ENCODE measurements around the gene SPRYD4.
A peak's percentile ranks its signal among the peaks of the same experiment; 100 is the strongest.

Gene SPRYD4

GRCh38 chr12:56457817-56458216 is 10.6 kb upstream of the SPRYD4 start:
- no peaks in the 10 kb centered on the region for H3K36me3 Mint-ChIP-seq (ENCODE audit: low read depth)
- no peaks in the 10 kb centered on the region for H3K9me3 Mint-ChIP-seq
- H3K27me3 Mint-ChIP-seq, result no peaks in the 10 kb centered on the region
- H3K4me3 Mint-ChIP-seq, result no peak overlapping the region
- no peak overlapping the region for H3K27ac Mint-ChIP-seq
- no peaks in the 10 kb centered on the region for H3K4me1 Mint-ChIP-seq (ENCODE audit: low read depth)

- Mint-ChIP-seq H3K4me1 (ENCODE audit: low read depth) (peaks cover 5% of the 10 kb centered on the region), H3K27me3 (no peaks in the 10 kb centered on the region), H3K4me3 (no peak overlapping the region), H3K36me3 (ENCODE audit: low read depth) (no peaks in the 10 kb centered on the region), H3K9me3 (no peaks in the 10 kb centered on the region), H3K27ac (no peak overlapping the region)
Measured at GRCh38 chr12:56461235-56462159, 6.9 kb upstream of the SPRYD4 start.

- H3K36me3 Mint-ChIP-seq (ENCODE audit: low read depth), result no peaks in the 10 kb centered on the region
- no peak overlapping the region for H3K27ac Mint-ChIP-seq
- H3K4me3 Mint-ChIP-seq, result no peak overlapping the region
- H3K4me1 Mint-ChIP-seq (ENCODE audit: low read depth), result peaks cover 9% of the 10 kb centered on the region
- H3K9me3 Mint-ChIP-seq, result no peaks in the 10 kb centered on the region
- no peaks in the 10 kb centered on the region for H3K27me3 Mint-ChIP-seq
Measured at GRCh38 chr12:56462565-56462964, 5.8 kb upstream of the SPRYD4 start.

GRCh38 chr12:56469007-56469930 is 891 bp downstream of the SPRYD4 start:
- H3K4me3 Mint-ChIP-seq, result peak overlapping the region; percentile 98
- peaks cover 40% of the 10 kb centered on the region for H3K4me1 Mint-ChIP-seq (ENCODE audit: low read depth)
- no peaks in the 10 kb centered on the region for H3K27me3 Mint-ChIP-seq
- H3K9me3 Mint-ChIP-seq, result no peaks in the 10 kb centered on the region
- peaks cover 35% of the 10 kb centered on the region for H3K36me3 Mint-ChIP-seq (ENCODE audit: low read depth)
- H3K27ac Mint-ChIP-seq, result peak overlapping the region; percentile 100

- peaks cover 31% of the 10 kb centered on the region for H3K36me3 Mint-ChIP-seq (ENCODE audit: low read depth)
- H3K9me3 Mint-ChIP-seq, result no peaks in the 10 kb centered on the region
- peaks cover 23% of the 10 kb centered on the region for H3K4me1 Mint-ChIP-seq (ENCODE audit: low read depth)
- no peak overlapping the region for H3K27ac Mint-ChIP-seq
- H3K27me3 Mint-ChIP-seq, result no peaks in the 10 kb centered on the region
- H3K4me3 Mint-ChIP-seq, result no peak overlapping the region
Measured at GRCh38 chr12:56474389-56474788, 6.0 kb downstream of the SPRYD4 start.

GRCh38 chr12:56476143-56476542 is 7.8 kb downstream of the SPRYD4 start:
- Mint-ChIP-seq H3K36me3 (ENCODE audit: low read depth) (peaks cover 15% of the 10 kb centered on the region), H3K27ac (no peak overlapping the region), H3K4me3 (no peak overlapping the region), H3K9me3 (no peaks in the 10 kb centered on the region), H3K4me1 (ENCODE audit: low read depth) (peaks cover 16% of the 10 kb centered on the region), H3K27me3 (no peaks in the 10 kb centered on the region)

- H3K4me1 Mint-ChIP-seq (ENCODE audit: low read depth), result peaks cover 11% of the 10 kb centered on the region
- H3K4me3 Mint-ChIP-seq, result no peak overlapping the region
- peaks cover 10% of the 10 kb centered on the region for H3K36me3 Mint-ChIP-seq (ENCODE audit: low read depth)
- H3K9me3 Mint-ChIP-seq, result no peaks in the 10 kb centered on the region
- H3K27me3 Mint-ChIP-seq, result no peaks in the 10 kb centered on the region
- no peak overlapping the region for H3K27ac Mint-ChIP-seq
Measured at GRCh38 chr12:56476972-56477432, 8.6 kb downstream of the SPRYD4 start.

GRCh38 chr12:56477521-56478225 is 9.3 kb downstream of the SPRYD4 start:
- H3K36me3 Mint-ChIP-seq (ENCODE audit: low read depth), result peaks cover 8% of the 10 kb centered on the region
- H3K9me3 Mint-ChIP-seq, result no peaks in the 10 kb centered on the region
- H3K27me3 Mint-ChIP-seq, result no peaks in the 10 kb centered on the region
- no peak overlapping the region for H3K27ac Mint-ChIP-seq
- no peak overlapping the region for H3K4me3 Mint-ChIP-seq
- H3K4me1 Mint-ChIP-seq (ENCODE audit: low read depth), result peaks cover 11% of the 10 kb centered on the region

- no peaks in the 10 kb centered on the region for H3K9me3 Mint-ChIP-seq
- H3K4me1 Mint-ChIP-seq (ENCODE audit: low read depth), result peaks cover 11% of the 10 kb centered on the region
- H3K27me3 Mint-ChIP-seq, result no peaks in the 10 kb centered on the region
- H3K4me3 Mint-ChIP-seq, result no peak overlapping the region
- peaks cover 3% of the 10 kb centered on the region for H3K36me3 Mint-ChIP-seq (ENCODE audit: low read depth)
- no peak overlapping the region for H3K27ac Mint-ChIP-seq
Measured at GRCh38 chr12:56479625-56480024, 11.2 kb downstream of the SPRYD4 start.

- H3K27me3 Mint-ChIP-seq, result peaks cover 17% of the 10 kb centered on the region
- no peaks in the 10 kb centered on the region for H3K9me3 Mint-ChIP-seq
- peaks cover 29% of the 10 kb centered on the region for H3K4me1 Mint-ChIP-seq (ENCODE audit: low read depth)
- H3K27ac Mint-ChIP-seq, result no peak overlapping the region
- H3K4me3 Mint-ChIP-seq, result no peak overlapping the region
- no peaks in the 10 kb centered on the region for H3K36me3 Mint-ChIP-seq (ENCODE audit: low read depth)
Measured at GRCh38 chr12:56484566-56484965, 16.2 kb downstream of the SPRYD4 start.

- H3K36me3 Mint-ChIP-seq (ENCODE audit: low read depth), result no peaks in the 10 kb centered on the region
- H3K9me3 Mint-ChIP-seq, result no peaks in the 10 kb centered on the region
- H3K27me3 Mint-ChIP-seq, result peaks cover 38% of the 10 kb centered on the region
- peaks cover 18% of the 10 kb centered on the region for H3K4me1 Mint-ChIP-seq (ENCODE audit: low read depth)
- H3K27ac Mint-ChIP-seq, result no peak overlapping the region
- H3K4me3 Mint-ChIP-seq, result peak overlapping the region; percentile 37
Measured at GRCh38 chr12:56486694-56487093, 18.3 kb downstream of the SPRYD4 start.

GRCh38 chr12:56487448-56488040 is 19.2 kb downstream of the SPRYD4 start:
- peaks cover 42% of the 10 kb centered on the region for H3K27me3 Mint-ChIP-seq
- H3K36me3 Mint-ChIP-seq (ENCODE audit: low read depth), result no peaks in the 10 kb centered on the region
- H3K4me3 Mint-ChIP-seq, result peak overlapping the region; percentile 80
- peaks cover 18% of the 10 kb centered on the region for H3K4me1 Mint-ChIP-seq (ENCODE audit: low read depth)
- H3K9me3 Mint-ChIP-seq, result no peaks in the 10 kb centered on the region
- no peak overlapping the region for H3K27ac Mint-ChIP-seq

GRCh38 chr12:56488041-56488955 is 19.9 kb downstream of the SPRYD4 start, which contains the start of gene GLS2:
TSS of gene GLS2 (minus strand) at chr12:56488161. CDS start at chr12:56488118, 43 bp downstream.
- peak within 1 kb of the TSS; percentile 80 for H3K4me3 Mint-ChIP-seq
- H3K9me3 Mint-ChIP-seq, result no peaks in the 10 kb centered on the region
- no peaks in the 10 kb centered on the region for H3K36me3 Mint-ChIP-seq (ENCODE audit: low read depth)
- H3K4me1 Mint-ChIP-seq (ENCODE audit: low read depth), result peaks cover 18% of the 10 kb centered on the region
- no peak within 1 kb of the TSS for H3K27ac Mint-ChIP-seq
- H3K27me3 Mint-ChIP-seq, result peaks cover 45% of the 10 kb centered on the region

Measured in stimulated activated naive CD8-positive, alpha-beta T cell treated with anti-CD3 and anti-CD28 coated beads, Interleukin-15, Interleukin-2, amounts not matched to agents 100 ng/mL and 50 ng/mL, for 24 hours (primary cell).